Measurements from ENCODE around the gene KIF20B.
"Not testable (repeated sequence)": the region's sequence is repeated elsewhere in the genome, so short reads cannot be mapped to it uniquely, and the experiment has no call there.

Gene KIF20B

DNA sequence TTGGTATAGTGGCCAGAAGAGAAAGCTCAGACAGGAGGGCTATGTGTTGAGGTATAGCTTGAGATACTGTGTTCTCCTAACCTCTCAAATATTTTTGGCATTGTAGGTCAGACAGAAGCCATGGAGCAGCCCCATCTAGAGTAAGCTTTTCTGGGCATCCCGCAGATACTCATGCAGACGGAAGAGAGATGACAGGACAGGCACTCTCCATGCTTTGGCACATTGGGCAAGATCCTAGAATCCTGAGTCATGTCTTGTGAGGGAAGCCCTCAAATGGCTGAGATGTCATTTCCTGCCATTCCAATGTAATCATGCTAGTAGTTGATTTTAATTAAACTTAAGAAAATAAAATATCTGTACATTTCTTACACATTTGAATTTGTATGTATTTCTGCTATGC is 16.8 kb upstream of the KIF20B start:
- no peak for DNase-seq (ENCODE audit: low read depth in 2 of 3, low spot score in 2 of 3)

DNA sequence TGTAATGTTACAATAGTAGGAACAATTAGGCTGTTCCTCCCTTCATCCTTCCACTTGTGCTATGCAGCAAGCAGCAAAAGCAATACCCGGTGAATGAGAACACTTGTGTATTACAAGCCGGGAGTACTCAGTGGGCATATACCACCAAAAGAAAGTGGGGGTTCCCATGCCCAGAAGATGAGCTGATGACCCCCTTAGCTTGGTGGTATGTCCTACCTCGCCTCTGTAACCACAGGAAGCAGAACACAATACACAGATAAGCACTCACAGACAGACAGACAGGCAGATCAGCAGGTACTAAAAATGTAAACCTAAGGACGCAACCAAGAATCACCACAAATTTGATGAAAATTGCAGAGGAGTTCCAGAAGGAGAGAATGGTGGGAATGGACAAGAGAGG is 15.5 kb upstream of the KIF20B start:
- DNase-seq (ENCODE audit: low read depth in 2 of 3, low spot score in 2 of 3), result no peak

DNA sequence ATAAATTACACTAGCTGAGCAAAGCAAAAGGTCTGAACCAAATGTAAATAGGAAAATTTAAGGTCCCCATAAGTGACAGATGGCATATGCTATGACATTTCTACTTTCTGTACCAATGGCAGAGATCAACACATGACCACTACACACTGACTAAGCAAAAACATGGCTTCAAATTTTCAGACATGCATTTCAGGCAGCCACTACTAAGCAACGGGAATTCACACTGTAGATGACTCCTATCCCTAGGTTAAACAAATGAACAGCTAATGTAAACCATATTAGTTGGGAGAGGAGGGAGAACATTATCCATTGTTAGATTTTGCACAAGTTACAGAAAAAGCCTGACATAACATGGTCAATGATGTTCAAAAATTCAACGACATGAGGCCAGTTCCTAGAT is 11.4 kb upstream of the KIF20B start:
- no peak for DNase-seq (ENCODE audit: low read depth in 2 of 3, low spot score in 2 of 3)

DNA sequence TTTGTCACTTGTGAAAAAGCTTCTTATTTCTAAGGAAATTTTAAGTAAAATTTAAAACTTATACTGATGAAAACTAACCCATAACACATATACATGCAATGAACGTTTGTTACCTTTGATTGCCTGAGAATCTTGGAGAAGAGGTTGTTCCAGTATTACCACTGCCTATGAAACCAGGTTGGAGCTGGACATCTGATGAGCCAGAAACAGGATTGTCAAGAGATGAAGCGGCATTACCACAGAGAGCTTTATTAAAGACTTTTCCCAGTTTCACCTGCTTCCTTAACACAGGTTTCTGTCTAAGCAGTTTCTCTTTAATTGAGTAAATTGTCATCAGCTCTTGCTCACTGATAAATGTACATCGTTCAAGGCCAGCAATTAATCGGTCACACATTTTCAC is 9.0 kb upstream of the KIF20B start:
- no peak for DNase-seq (ENCODE audit: low read depth in 2 of 3, low spot score in 2 of 3)

DNA sequence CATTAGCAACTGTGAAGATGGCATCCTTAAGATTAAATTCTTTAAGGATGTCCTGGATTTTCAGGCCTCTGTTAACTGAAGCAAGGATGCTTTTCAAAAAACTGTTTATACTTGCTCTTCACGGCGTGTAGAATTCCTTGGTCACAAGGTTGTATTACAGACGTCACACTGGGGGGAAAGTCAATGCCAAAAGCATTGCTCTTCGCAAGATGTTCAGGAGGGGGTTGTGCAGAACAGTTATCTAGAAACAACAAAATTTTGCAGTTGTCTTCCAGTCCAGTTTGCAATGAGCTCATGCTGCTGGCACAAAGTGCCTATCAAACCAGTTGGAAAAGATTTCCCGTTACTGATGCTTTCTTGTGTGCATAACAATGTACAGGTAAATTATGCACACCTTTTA is 8.2 kb upstream of the KIF20B start:
- DNase-seq (ENCODE audit: low read depth in 2 of 3, low spot score in 2 of 3), result no peak

DNA sequence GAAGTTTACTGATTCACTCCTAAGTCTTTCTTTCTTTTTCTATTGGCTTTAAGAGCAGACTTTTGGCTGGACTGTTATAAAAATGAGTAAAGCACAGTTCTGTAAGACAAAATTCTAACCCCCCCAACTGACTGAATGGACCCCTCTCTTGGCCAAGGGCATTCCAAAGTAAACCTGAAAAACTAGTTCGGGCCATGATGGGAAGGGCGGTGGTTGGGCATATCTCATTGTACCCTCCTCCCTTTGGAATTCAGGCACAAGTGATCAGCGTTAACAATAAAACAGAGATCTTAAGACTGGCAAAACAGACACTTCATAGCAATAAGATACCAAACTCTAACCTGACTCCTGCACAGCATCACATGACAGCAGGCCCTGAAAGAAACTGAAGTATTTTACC is 6.1 kb upstream of the KIF20B start:
- no peak for DNase-seq (ENCODE audit: low read depth in 2 of 3, low spot score in 2 of 3)

DNA sequence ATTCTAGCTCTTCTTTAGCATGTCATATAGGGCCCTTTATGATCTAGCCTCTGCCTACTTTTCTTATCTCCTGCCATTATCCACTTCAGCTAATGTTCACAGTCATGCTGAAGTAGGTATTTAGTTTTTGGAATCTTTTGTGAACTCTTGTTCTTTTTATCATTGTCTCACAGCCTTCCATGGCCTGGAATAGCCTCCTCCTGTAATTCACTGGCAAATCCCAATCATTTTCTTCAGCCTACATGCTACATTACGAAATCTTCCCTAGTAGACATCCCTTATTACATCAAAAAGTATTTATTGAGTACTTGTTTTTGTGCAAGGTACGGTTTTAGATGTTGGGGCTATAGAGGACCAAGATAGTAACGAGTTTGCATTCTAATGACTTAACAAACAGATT is 3.4 kb upstream of the KIF20B start:
- DNase-seq (ENCODE audit: low read depth in 2 of 3, low spot score in 2 of 3), result no peak

DNA sequence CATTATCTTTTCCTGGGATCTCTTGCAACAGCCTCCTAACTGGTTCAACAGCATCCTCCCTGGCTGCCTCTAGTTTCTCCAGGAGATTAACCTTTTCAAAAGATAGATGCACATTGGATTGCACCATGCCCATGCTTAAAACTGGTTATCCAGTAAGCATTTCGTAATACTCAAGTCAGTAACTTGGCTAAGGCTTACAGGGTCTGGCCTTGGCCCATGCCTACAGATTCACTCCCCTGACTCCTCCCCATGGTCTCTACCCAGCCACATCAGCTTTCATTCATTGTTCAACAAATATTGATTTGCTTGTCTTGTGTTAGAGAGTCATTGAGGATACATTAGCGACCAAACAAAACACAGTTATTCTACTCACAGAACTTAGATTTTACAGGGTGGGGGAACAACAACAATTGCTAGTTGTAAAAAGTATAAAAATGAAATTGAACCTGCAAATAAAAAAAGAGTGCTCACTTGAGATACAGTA is 1.8 kb upstream of the KIF20B start:
- DNase-seq (ENCODE audit: low read depth in 2 of 3, low spot score in 2 of 3), result no peak

DNA sequence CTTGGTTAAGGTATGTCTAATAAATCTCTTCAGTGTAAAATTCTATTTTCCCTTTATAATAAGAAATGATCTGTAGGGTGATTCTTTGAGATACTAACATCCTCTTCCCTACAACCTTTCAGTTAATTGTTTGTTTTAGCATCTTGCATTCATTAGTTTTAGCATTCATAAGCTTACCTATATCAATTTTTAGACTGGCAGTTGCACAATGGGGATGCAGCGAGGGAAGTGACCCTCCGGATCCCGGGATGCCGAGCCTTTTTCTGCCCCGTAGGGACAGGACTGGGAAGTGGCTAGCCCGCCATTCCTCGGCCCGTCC is 508 bp upstream of the KIF20B start:
- no peak for DNase-seq (ENCODE audit: low read depth in 2 of 3, low spot score in 2 of 3)

DNA sequence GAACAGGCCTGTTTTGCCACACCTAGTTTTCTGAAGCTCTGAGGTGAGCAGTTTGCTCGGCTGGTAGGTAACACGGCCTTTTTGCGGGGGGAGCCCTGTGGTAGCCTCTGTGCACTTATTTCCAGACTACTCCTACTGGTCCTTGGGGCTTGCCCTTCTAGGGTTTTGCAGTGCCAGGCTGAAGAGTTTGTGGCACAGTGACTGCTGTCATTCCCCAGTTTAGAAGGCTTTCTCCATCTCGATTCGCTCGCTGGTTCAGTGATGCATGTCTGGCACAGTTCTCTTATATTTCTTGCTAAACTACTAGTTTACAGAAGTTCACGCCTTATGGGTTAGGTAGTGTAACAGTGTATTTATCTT is 711 bp downstream of the KIF20B start:
- no peak for DNase-seq (ENCODE audit: low read depth in 2 of 3, low spot score in 2 of 3)

DNA sequence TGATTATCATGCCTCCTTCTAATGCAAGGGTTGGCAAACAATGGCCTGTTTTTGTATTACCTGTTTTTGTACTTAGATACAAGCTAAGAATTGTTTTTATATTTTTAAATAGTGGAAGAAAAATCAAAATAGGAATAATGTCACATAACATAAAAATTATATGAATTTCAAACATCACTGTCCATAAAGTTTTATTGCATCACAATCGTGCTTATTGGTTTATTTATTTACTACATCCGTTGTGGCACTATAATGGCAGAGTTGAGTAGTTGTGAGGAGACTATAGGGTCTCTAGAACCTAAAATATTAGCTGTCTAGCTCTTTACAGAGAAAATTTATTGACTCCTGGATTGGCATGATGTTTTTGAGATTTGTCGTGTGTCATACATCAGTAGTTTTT is 4.1 kb downstream of the KIF20B start:
- DNase-seq (ENCODE audit: low read depth in 2 of 3, low spot score in 2 of 3), result no peak

DNA sequence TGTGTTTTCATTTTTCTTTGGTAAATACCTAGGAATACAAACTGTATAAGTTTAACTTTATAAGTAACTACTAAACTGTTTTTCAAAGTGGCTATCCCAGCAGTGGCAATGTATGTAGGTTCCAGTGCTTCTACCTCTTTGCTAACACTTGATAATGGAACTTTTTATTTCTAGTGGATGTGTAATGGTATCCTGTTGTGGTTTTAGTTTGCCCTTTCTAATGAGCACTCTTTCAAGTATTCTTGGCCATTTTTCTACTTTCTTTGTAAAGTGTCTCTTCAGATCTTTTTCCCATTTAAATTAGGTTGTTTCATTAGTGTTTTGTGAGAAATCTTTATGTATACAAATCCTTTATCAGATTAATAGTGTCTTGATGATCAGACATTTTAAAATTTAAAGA is 4.6 kb downstream of the KIF20B start:
- DNase-seq (ENCODE audit: low read depth in 2 of 3, low spot score in 2 of 3), result no peak

DNA sequence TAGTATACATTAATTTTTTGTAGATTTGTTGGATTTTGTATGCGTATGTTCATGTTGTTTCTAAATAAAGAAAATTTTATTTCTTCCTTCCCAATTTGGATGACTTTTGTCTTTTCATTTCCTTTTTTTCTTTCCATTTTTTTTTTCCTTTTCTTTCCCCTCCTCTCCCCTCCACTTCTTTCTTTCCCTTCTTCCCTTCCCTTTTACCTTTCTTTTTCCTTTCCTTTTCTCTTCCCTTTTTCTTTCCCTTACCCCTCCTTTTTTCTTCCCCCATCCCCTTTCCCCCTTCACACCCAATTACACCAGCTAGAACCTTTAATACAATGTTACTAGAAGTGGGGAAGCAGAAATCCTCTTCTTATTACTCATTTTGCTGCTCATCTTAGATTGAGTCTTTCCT is 6.0 kb downstream of the KIF20B start:
- DNase-seq (ENCODE audit: low read depth in 2 of 3, low spot score in 2 of 3), result no peak

DNA sequence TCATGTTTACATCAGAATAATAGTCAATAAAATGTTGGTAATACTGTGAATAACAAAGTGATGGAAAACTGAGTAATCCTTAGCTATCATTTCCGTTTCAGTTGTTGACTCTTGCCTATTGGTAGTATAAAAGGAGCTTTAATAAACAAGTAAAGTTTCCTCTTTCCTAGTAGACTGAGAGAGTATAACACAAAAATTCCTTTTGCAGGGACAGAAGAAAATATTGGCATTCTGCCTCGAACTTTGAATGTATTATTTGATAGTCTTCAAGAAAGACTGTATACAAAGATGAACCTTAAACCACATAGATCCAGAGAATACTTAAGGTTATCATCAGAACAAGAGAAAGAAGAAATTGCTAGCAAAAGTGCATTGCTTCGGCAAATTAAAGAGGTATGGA is 9.4 kb downstream of the KIF20B start:
- DNase-seq (ENCODE audit: low read depth in 2 of 3, low spot score in 2 of 3), result no peak

DNA sequence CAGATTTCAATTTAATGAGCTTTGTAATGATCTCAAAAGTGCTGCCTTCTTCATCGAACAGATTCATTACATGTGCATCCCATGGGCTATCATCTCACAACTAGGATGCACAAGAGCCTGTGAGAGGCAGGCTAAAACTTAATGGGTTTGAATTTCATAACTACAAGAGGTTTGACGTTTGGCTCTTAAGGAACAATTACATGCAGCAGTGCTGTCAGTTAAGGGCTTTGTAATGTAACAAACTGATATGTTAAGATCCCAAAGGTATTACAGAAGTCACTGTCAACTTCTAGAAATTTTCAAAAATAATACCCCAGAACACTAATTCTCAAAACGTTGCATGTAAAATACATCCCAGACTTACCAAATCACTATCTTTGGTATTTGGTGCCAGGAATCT is 33.2 kb downstream of the KIF20B start:
- no peak for DNase-seq (ENCODE audit: low read depth in 2 of 3, low spot score in 2 of 3)

DNA sequence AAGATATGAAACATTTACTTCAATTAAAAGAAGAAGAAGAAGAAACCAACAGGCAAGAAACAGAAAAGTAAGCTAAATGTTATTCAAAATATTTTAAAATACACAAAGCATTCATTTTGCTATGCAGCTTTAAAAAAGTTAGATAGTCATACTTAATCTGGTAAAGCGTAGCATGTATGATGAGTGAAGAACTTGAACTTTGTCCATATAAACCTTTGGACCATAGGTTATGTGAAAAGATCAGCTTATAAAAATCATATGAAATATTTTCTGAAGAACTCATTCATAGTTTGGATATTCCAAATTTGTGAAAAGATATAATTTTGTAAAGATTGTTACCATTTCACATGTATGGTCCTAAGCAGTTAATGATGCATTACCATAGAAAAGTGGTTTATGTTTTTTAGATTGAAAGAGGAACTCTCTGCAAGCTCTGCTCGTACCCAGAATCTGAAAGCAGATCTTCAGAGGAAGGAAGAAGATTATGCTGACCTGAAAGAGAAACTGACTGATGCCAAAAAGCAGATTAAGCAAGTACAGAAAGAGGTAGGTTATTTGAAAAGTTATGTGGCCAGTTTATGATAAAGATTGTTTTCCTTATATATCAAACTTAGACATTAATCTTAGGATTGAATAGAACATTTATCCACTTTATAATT is 37.3 kb downstream of the KIF20B start:
- no peak for DNase-seq (ENCODE audit: low read depth in 2 of 3, low spot score in 2 of 3)

DNA sequence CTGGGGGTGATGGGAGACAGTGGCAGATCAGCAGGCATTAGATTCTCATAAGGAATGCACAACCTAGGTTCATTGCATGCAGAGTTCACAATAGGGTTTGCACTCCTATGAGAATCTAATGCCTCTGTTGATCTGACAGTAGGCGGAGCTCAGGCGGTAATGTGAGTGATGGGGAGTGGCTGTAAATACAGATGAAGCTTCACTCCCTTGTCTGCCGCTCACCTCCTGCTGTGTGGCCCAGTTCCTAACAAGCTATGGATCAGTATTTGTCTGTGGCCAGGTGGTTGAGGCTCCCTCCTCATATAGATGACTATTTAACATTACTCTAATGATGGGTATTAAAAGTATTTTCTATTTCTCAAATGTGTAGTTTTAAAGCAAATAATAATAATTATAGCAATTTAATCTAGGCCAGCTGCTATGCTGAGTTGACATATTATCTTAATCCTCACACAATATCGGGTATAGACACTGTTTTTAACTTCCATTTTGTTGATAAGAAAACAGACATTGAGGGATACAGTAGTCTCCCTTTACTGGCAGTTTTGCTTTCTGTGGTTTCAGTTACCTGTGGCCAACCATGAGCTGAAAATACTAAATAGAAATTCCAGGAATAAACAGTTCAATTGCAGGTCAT is 39.9 kb downstream of the KIF20B start:
- no peak for DNase-seq (ENCODE audit: low read depth in 2 of 3, low spot score in 2 of 3)

DNA sequence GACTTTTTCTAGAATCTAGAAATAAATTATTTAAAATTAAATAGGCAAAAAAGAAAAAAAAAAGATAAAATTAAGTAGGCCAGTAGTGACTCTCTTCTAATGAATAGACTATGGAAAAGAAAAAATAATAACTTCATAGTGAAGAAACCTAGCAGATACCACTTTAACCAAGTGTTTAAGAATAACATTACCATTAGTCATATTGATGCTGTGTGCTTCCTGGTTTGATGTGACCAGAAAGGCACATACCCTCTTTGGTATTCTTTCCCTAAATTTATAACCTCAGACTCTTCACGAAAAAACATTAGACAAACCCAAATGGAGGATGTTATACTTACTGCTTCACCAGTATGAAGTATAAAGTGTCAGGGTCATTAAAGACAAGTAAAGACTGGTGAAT is 42.6 kb downstream of the KIF20B start:
- no peak for DNase-seq (ENCODE audit: low read depth in 2 of 3, low spot score in 2 of 3)

DNA sequence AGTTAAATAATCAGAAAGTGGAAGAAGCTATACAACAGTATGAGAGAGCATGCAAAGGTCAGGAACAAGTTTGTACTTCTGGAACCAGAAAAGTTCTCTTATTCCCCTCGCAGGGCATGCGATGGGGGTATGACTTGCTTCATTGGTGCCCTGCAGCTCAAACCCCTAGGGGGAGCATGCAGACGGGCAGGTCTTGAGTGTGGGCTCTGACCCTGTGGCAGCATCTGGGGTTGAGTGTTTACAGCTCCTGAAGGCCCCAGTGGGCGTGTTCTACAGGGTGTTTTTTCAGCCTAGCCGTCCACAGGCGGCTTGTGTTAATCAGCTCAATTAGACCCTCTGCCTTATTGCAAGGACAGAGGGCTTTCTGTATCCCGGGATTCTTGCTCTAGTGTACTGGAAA is 44.5 kb downstream of the KIF20B start:
- no peak for DNase-seq (ENCODE audit: low read depth in 2 of 3, low spot score in 2 of 3)

DNA sequence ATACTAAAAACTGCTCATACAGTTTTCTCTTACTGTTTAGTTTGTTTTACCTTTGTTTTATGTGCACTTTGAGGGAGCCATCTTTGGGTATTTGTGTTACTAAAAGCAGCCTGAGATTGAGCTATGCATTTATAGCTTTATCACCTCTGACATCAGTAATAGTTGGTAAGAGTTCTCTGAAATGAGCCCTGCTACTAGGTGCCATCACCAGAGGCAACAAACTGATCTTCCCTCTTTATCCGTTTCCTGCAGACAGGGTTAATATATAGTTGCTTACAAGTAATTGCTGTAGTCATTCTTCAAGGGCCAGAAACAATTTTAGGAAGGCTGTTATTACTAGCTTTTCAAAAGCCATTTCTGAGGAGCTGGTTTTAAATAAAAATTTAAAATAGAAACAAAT is 49.1 kb downstream of the KIF20B start:
- no peak for DNase-seq (ENCODE audit: low read depth in 2 of 3, low spot score in 2 of 3)

DNA sequence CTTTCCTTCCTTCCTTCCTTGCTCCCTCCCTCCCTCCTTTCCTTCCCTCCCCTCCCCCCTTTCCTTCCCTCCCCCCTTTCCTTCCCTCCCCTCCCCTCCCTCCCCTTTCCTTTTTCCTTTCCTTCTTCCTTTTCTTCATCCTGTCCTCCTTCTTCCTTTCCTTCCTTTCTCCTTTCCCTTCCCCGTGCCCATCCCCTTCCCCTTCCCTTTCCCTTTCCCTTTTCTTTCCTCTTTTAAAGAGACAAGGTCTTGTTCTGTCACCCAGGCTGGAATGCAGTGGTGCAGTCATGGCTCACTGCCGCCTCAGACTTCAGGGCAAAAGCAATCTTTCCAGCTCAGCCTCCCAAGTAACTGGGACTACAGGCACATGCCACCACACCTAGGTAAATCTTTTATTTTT is 54.0 kb downstream of the KIF20B start:
- DNase-seq (ENCODE audit: low read depth in 2 of 3, low spot score in 2 of 3), result no peak

DNA sequence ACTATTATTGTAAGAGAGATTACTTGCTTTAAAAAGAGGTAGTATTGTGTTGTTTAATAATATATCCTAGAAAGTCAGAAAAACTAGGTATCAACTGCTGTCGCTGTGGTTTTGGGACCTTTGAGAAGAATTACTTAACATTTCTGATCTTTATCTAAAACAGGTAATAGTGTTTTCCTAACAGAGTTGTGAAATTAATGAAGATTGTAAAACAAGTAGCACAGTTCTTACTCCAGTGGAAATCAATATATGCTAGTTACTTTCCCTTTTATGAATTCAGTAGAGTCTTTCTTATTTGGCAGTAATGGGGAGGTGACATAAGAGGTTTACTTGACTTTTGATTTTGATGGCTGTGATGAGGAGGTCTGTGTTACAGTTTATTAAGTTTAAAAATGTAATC is 58.1 kb downstream of the KIF20B start:
- no peak for DNase-seq (ENCODE audit: low read depth in 2 of 3, low spot score in 2 of 3)

DNA sequence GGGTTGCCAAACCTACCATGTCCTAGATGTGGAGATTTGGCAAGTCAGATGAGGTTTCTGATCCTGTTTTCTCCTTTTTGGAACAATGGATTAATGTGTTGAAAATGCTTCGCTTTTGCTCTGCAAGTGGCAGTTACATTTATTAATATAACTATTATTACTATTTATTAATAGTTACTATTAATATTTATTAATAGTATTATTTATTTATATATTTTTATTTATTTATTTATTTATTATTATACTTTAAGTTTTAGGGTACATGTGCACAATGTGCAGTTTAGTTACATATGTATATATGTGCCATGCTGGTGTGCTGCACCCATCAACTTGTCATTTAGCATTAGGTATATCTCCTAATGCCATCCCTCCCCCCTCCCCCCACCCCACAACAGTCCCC is 62.3 kb downstream of the KIF20B start:
- DNase-seq (ENCODE audit: low read depth in 2 of 3, low spot score in 2 of 3), result not testable (repeated sequence)

DNA sequence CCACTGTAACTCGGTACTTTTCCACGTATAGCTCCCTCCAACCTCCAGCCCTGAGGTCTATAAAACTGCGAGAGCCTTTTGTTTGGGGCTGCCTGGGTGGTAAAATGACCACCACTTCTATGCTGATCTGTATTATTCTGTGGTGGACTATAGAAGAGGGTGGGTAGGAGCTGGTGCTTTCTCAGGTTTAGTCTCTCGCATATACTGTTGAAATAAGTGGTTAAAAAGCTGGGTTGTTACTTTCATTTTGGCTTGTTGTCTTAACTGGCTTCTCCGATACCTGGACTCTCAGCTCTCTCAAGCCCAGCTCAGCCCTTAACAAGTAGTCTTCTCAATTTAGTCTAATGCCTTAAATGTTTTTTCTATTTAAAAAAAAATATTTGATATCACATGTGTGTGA is 70.3 kb downstream of the KIF20B start:
- no peak for DNase-seq (ENCODE audit: low read depth in 2 of 3, low spot score in 2 of 3)
